ENCODE results near the gene C18orf54. TPM values are rescaled to one million over a fixed set of nuclear protein-coding genes. Genes with fewer than 3 reads are reported as not detected.

The C18orf54 gene
- total RNA-seq, 4 donors from 2014 or later = 0.53 to 3.8 (median 1.3) TPM

DNA sequence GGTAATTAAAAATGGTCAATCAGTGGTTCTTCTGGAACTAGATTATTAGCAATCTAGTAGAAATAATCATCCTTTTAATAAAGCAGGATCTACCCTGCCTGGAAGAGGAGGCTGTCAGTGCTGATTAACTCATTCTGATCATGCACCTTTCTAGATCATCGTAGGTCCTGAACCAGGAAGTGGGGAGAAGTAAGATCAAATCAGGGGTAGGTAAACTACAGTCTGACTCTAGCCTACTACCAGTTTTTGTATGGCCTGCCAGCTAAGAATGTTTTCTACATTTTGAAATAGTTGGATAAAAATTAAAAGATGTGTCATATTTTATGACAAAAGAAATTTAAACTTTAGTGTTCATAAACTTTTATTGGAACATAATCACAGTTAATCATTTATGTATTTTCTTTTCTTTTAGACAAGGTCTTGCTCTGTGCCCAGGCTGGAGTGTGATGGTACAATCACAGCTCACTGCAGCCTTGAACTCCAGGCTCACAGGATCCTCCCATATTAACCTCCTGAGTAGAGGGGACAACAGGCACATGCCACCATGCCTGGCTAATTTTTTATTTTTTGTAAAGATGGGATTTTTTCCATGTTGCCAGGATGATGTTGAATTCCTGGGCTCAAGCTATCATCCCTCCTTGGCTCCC is 36.1 kb downstream of the C18orf54 start:
- Histone ChIP-seq H3K9me3 (no peaks in the 10 kb centered on the region), H3K27ac (no peak overlapping the region), H3K36me3 (no peaks in the 10 kb centered on the region), H3K4me3 (no peak overlapping the region), H3K4me1 (no peaks in the 10 kb centered on the region), H3K27me3 (no peaks in the 10 kb centered on the region)
- no peak for TF ChIP-seq EP300 (IDR thresholded peaks at IDR 0.05)
- no peak for TF ChIP-seq POLR2AphosphoS5 (IDR thresholded peaks at IDR 0.05)
- DNase-seq (ENCODE audit: low spot score in 2 of 2) = no peak
- WGBS = 77% methylated on average over 1 of the region's 1 CpG

DNA sequence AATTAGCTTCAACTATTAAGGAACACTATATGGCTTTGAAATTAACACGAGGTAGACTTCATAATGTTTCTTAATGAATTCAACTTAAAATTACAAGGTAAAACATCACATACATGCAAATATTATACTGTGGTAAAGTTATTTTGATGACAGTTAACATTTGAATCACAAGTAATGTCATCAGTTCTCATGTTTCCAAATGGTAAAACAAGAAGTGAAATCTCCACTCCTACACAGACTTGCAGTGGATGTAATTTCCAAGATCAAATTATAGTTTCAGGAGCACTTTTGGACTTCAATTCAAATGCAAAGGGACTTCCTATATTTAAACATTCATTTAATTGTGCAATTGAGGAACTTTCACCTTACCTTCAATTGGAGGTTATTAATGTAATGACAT is 39.1 kb downstream of the C18orf54 start:
- Histone ChIP-seq H3K4me1 (no peaks in the 10 kb centered on the region), H3K27ac (no peak overlapping the region), H3K4me3 (no peak overlapping the region), H3K9me3 (no peaks in the 10 kb centered on the region), H3K36me3 (no peaks in the 10 kb centered on the region), H3K27me3 (no peaks in the 10 kb centered on the region)
- TF ChIP-seq POLR2A (IDR thresholded peaks at IDR 0.05) = no peak
- no peak for TF ChIP-seq POLR2AphosphoS5 (IDR thresholded peaks at IDR 0.05)
- no peak for DNase-seq (ENCODE audit: low spot score in 2 of 2)
- 79% methylated on average over 1 of the region's 1 CpG for WGBS

- Histone ChIP-seq H3K36me3 (no peaks in the 10 kb centered on the region), H3K4me1 (no peaks in the 10 kb centered on the region), H3K27ac (no peak overlapping the region), H3K27me3 (no peaks in the 10 kb centered on the region), H3K9me3 (no peaks in the 10 kb centered on the region), H3K4me3 (no peak overlapping the region)
- TF ChIP-seq CTCF (IDR thresholded peaks at IDR 0.05) (no peak), EP300 (IDR thresholded peaks at IDR 0.05) (no peak), POLR2A (IDR thresholded peaks at IDR 0.05) (no peak), POLR2AphosphoS5 (IDR thresholded peaks at IDR 0.05) (no peak)
- DNase-seq (ENCODE audit: low spot score in 2 of 2) = no peak
Measured at GRCh38 chr18:54405290-54405689, 47.6 kb downstream of the C18orf54 start.

GRCh38 chr18:54411781-54412180 is 54.1 kb downstream of the C18orf54 start:
- H3K9me3 ChIP-seq = no peaks in the 10 kb centered on the region
- H3K36me3 ChIP-seq = no peaks in the 10 kb centered on the region
- peaks cover 3% of the 10 kb centered on the region for H3K27me3 ChIP-seq
- H3K27ac ChIP-seq = no peak overlapping the region
- TF ChIP-seq POLR2AphosphoS5 (IDR thresholded peaks at IDR 0.05) (no peak), EP300 (IDR thresholded peaks at IDR 0.05) (no peak), CTCF (IDR thresholded peaks at IDR 0.05) (no peak), POLR2A (IDR thresholded peaks at IDR 0.05) (no peak)
- 90% methylated on average over 1 of the region's 1 CpG for WGBS
- DNase-seq (ENCODE audit: low spot score in 2 of 2) = no peak
- no peak overlapping the region for H3K4me3 ChIP-seq
- no peaks in the 10 kb centered on the region for H3K4me1 ChIP-seq

DNA sequence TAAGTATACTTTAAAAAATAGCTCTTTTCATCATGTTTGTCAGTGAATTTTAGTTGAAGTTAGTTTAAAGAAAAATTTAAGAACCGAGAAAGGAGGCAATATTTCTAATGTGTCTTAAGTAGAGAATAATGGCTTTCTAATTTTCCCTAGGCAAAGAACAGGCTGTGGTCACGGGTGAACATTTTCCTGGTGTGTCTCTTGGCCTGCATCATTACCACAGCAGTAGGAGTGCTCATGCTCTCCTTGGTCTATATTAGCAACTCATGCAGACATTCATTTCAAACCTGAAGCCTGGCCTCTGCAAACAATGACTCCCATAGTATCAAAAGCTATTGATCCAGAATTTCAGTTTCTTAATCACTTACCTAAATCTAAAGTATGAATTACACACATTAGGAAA is 57.4 kb downstream of the C18orf54 start:
- no peak overlapping the region for H3K27ac ChIP-seq
- 70% methylated on average over 2 of the region's 2 CpGs for WGBS
- H3K36me3 ChIP-seq = no peaks in the 10 kb centered on the region
- TF ChIP-seq CTCF (IDR thresholded peaks at IDR 0.05) = no peak
- no peak for TF ChIP-seq POLR2A (IDR thresholded peaks at IDR 0.05)
- TF ChIP-seq EP300 (IDR thresholded peaks at IDR 0.05) = no peak
- TF ChIP-seq POLR2AphosphoS5 (IDR thresholded peaks at IDR 0.05) = no peak
- H3K9me3 ChIP-seq = no peaks in the 10 kb centered on the region
- DNase-seq (ENCODE audit: low spot score in 2 of 2) = no peak
- no peak overlapping the region for H3K4me3 ChIP-seq
- H3K27me3 ChIP-seq = peaks cover 3% of the 10 kb centered on the region
- no peaks in the 10 kb centered on the region for H3K4me1 ChIP-seq

DNA sequence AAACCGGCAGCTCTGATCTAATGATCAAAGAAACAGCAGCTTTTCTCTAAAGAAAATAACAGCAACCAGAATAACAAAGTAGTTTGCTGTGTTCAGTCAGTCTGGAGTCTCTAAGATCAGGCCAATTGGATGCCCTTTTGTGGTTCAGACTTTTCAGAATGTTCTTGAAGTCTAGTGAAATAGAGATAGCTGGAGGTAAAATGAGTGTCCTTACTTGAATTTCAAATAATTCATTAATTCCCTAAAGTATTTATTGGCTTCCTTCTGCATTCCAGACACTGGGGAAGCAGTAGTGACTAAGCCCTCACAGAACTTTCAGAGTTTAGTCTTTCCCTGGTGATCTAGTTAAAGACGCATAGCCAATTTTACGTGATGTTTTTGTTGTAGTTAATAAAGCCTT is 58.7 kb downstream of the C18orf54 start:
- Histone ChIP-seq H3K27ac (no peak overlapping the region), H3K36me3 (no peaks in the 10 kb centered on the region), H3K27me3 (no peaks in the 10 kb centered on the region), H3K4me3 (no peak overlapping the region), H3K9me3 (no peaks in the 10 kb centered on the region), H3K4me1 (no peaks in the 10 kb centered on the region)
- no peak for DNase-seq (ENCODE audit: low spot score in 2 of 2)
- WGBS = 59% methylated on average over 3 of the region's 3 CpGs
- no peak for TF ChIP-seq CTCF (IDR thresholded peaks at IDR 0.05)
- TF ChIP-seq POLR2AphosphoS5 (IDR thresholded peaks at IDR 0.05) = no peak
- no peak for TF ChIP-seq POLR2A (IDR thresholded peaks at IDR 0.05)
- TF ChIP-seq EP300 (IDR thresholded peaks at IDR 0.05) = no peak
